BLaER1 (cell line): ENCODE measurements around the gene TMEFF1.

Experiments
- H3K27ac ChIP-seq: shearing (Covaris generic); formaldehyde crosslinking; 2 replicates; pipeline ENCODE4 v1.8.1; 2022
- H3K27me3 ChIP-seq: shearing (Covaris generic); formaldehyde crosslinking; 2 replicates; pipeline ENCODE4 v1.8.1; 2022
- H3K36me3 ChIP-seq: shearing (Covaris generic); formaldehyde crosslinking; 2 replicates; pipeline ENCODE4 v1.8.1; 2022
- H3K4me1 ChIP-seq: shearing (Covaris generic); formaldehyde crosslinking; 2 replicates; pipeline ENCODE4 v1.8.1; 2022
- H3K4me2 ChIP-seq: shearing (Covaris generic); formaldehyde crosslinking; 2 replicates; pipeline ENCODE4 v1.8.1; 2022
- H3K4me3 ChIP-seq: shearing (Covaris generic); formaldehyde crosslinking; 2 replicates; pipeline ENCODE4 v1.8.1; 2022
- H3K9ac ChIP-seq: shearing (Covaris generic); formaldehyde crosslinking; 2 replicates; pipeline ENCODE4 v1.8.1; 2022
- H3K9me3 ChIP-seq: shearing (Covaris generic); formaldehyde crosslinking; 2 replicates; pipeline ENCODE4 v1.8.1; 2022
- H4K20me1 ChIP-seq: shearing (Covaris generic); formaldehyde crosslinking; 2 replicates; pipeline ENCODE4 v1.8.1; 2022
- Cebpa-rat ChIP-seq: shearing (Covaris generic); IDR thresholded peaks from 2 replicates; pipeline ENCODE4 v1.8.1; 2022

TMEFF1 gene

GRCh38 chr9:100447041-100447440, 25.9 kb upstream of the TMEFF1 start:
- Histone ChIP-seq H3K4me2 (no peak overlapping the region), H3K36me3 (peaks cover 73% of the 10 kb centered on the region), H3K4me3 (no peak overlapping the region), H3K9me3 (peaks cover 5% of the 10 kb centered on the region), H4K20me1 (0 out of 2 replicates have a peak, but pooled peaks cover 16% of the 10 kb centered on the region), H3K27ac (no peak overlapping the region), H3K27me3 (no peaks in the 10 kb centered on the region), H3K4me1 (peaks cover 9% of the 10 kb centered on the region; the same call in 1 of the 2 replicates), H3K9ac (no peak overlapping the region)
- TF ChIP-seq Cebpa-rat: no peak

GRCh38 chr9:100448266-100448665, 24.7 kb upstream of the TMEFF1 start:
- no peak for TF ChIP-seq Cebpa-rat
- Histone ChIP-seq H4K20me1 (0 out of 2 replicates have a peak, but pooled peaks cover 10% of the 10 kb centered on the region), H3K9me3 (peaks cover 15% of the 10 kb centered on the region), H3K4me1 (peaks cover 10% of the 10 kb centered on the region; the same call in 1 of the 2 replicates), H3K4me2 (no peak overlapping the region), H3K4me3 (no peak overlapping the region), H3K27ac (no peak overlapping the region), H3K27me3 (no peaks in the 10 kb centered on the region), H3K9ac (no peak overlapping the region), H3K36me3 (peaks cover 74% of the 10 kb centered on the region)

DNA sequence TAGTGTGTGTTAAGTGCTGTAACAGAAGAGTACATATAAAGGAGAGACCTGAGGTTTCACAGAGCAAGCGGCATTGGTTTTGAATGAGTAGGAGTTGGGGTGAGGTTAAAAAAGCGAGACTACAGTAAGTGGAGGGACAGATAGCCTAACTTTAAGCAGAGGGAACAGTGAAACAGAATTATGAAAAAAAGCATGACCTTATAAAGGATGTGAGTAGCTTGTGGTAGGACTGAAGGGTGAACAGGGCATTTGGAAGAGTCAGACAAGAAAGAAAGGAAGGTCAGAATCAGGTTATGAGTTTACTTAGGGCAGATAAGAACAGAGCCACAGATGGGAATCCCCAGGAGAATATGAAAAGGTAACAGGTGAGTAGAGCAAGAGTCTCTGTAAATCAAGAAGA, 23.5 kb upstream of the TMEFF1 start:
- H3K4me2 ChIP-seq: no peak overlapping the region
- peaks cover 15% of the 10 kb centered on the region for H3K9me3 ChIP-seq
- H3K4me1 ChIP-seq: peaks cover 15% of the 10 kb centered on the region; the same call in 1 of the 2 replicates
- 0 out of 2 replicates have a peak, but pooled peaks cover 8% of the 10 kb centered on the region for H4K20me1 ChIP-seq
- no peak for TF ChIP-seq Cebpa-rat
- no peaks in the 10 kb centered on the region for H3K27me3 ChIP-seq
- H3K9ac ChIP-seq: no peak overlapping the region
- H3K4me3 ChIP-seq: no peak overlapping the region
- H3K36me3 ChIP-seq: peaks cover 75% of the 10 kb centered on the region
- no peak overlapping the region for H3K27ac ChIP-seq

DNA sequence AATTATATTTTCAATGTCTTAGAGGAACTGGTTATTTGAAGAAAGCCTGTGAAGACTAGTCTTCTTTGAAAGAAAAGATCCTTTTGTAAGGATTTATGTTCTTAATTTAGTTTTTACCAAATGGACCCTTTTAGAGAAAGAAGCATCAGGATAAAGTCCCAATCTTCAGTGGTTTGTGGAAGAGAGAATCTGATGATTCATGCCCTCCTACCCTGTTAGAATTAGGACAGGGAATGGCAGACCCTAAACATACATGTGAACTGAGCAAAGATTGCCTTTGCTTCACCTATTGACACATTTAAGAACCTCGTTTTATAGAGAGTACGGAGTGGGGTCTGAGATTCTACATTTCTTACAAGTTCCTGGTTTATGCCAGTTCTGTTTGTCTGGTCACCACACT, 20.1 kb upstream of the TMEFF1 start:
- Histone ChIP-seq H3K4me3 (no peak overlapping the region), H3K27ac (no peak overlapping the region), H3K9me3 (peaks cover 15% of the 10 kb centered on the region), H3K4me2 (no peak overlapping the region), H3K36me3 (peaks cover 59% of the 10 kb centered on the region), H4K20me1 (no peaks in the 10 kb centered on the region), H3K27me3 (no peaks in the 10 kb centered on the region), H3K4me1 (peaks cover 6% of the 10 kb centered on the region; the same call in 1 of the 2 replicates), H3K9ac (no peak overlapping the region)
- TF ChIP-seq Cebpa-rat: no peak

DNA sequence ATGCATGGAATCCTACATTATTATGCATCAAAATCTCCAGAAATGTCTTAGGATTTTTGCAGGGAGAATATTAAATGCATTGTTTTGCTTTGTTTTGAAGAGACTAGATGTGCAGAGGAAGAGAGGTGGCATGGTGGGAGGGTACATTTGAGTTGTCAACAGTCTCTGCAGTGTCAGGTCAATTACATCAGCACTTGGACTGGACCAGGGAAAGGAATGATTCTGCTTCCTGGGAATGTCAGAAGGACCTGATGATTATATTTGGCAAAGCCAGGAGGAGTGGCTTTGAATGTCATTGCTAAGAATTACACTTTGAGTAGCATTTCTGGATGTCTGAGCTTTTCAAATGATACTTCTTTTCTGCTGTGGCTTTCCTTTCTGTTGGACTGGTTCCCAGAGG, 17.5 kb upstream of the TMEFF1 start:
- Histone ChIP-seq H3K4me3 (no peak overlapping the region), H3K9me3 (peaks cover 15% of the 10 kb centered on the region), H3K27me3 (no peaks in the 10 kb centered on the region), H3K36me3 (peaks cover 44% of the 10 kb centered on the region), H3K4me1 (peaks cover 6% of the 10 kb centered on the region; the same call in 1 of the 2 replicates), H4K20me1 (no peaks in the 10 kb centered on the region), H3K27ac (no peak overlapping the region), H3K9ac (no peak overlapping the region), H3K4me2 (no peak overlapping the region)
- no peak for TF ChIP-seq Cebpa-rat

GRCh38 chr9:100457517-100457916, 15.4 kb upstream of the TMEFF1 start:
- Histone ChIP-seq H4K20me1 (no peaks in the 10 kb centered on the region), H3K9me3 (peaks cover 6% of the 10 kb centered on the region), H3K27ac (no peak overlapping the region), H3K4me2 (no peak overlapping the region), H3K4me1 (peaks cover 6% of the 10 kb centered on the region; the same call in 1 of the 2 replicates), H3K27me3 (no peaks in the 10 kb centered on the region), H3K36me3 (peaks cover 25% of the 10 kb centered on the region), H3K4me3 (no peak overlapping the region), H3K9ac (no peak overlapping the region)
- TF ChIP-seq Cebpa-rat: no peak

DNA sequence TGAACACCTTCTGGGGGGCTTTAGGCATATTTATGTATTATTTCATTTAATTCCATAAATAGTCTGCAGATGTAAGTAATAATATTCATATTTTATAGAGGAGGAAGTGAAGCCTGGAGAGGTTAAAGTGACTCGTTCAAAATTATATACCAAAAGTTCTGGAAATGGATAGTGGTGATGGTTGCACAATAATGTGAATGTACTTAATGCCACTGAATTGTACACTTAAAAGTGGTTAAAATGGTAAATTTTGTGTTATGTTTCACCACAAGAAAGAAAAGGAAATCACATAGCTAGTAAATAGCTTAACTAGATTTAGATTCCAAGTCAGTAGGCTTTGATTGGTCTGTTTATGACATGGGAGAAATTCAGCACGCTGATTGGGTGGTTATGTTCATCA, 13.0 kb upstream of the TMEFF1 start:
- no peak overlapping the region for H3K9ac ChIP-seq
- H3K4me1 ChIP-seq: no peaks in the 10 kb centered on the region
- no peak for TF ChIP-seq Cebpa-rat
- no peak overlapping the region for H3K4me3 ChIP-seq
- H4K20me1 ChIP-seq: no peaks in the 10 kb centered on the region
- H3K9me3 ChIP-seq: no peaks in the 10 kb centered on the region
- no peaks in the 10 kb centered on the region for H3K27me3 ChIP-seq
- no peak overlapping the region for H3K27ac ChIP-seq
- H3K36me3 ChIP-seq: 0 out of 2 replicates have a peak, but pooled peaks cover 1% of the 10 kb centered on the region
- no peak overlapping the region for H3K4me2 ChIP-seq

- Histone ChIP-seq H3K4me1 (no peaks in the 10 kb centered on the region), H4K20me1 (no peaks in the 10 kb centered on the region), H3K27ac (no peak overlapping the region), H3K4me2 (no peak overlapping the region), H3K4me3 (no peak overlapping the region), H3K36me3 (no peaks in the 10 kb centered on the region), H3K9ac (no peak overlapping the region), H3K9me3 (no peaks in the 10 kb centered on the region), H3K27me3 (no peaks in the 10 kb centered on the region)
- no peak for TF ChIP-seq Cebpa-rat
These were observed 7.7 kb upstream of the TMEFF1 start for GRCh38 chr9:100465274-100465673.

DNA sequence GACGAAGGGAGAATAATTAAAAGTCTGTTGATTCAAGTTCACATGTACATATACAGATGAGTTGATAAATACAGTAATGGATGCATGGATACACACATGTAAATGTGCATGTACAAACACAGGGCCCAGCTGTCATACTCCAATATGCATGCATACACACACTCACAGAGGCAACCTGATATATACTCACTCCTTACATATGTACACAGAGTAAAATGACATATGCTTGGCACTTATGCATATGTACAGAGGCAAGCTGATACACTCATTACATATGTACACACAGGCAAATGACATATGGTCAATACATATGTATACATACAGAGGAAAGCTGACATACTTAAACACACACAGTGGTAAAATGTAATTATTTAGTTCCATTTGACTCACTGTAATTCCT, 7.2 kb upstream of the TMEFF1 start:
- no peak for TF ChIP-seq Cebpa-rat
- Histone ChIP-seq H3K9me3 (no peaks in the 10 kb centered on the region), H3K27ac (no peak overlapping the region), H3K9ac (no peak overlapping the region), H3K36me3 (no peaks in the 10 kb centered on the region), H3K27me3 (no peaks in the 10 kb centered on the region), H3K4me1 (no peaks in the 10 kb centered on the region), H3K4me2 (no peak overlapping the region), H4K20me1 (no peaks in the 10 kb centered on the region), H3K4me3 (no peak overlapping the region)

- Histone ChIP-seq H3K27ac (no peak overlapping the region), H3K4me1 (no peaks in the 10 kb centered on the region), H3K4me3 (no peak overlapping the region), H3K9me3 (no peaks in the 10 kb centered on the region), H3K36me3 (no peaks in the 10 kb centered on the region), H4K20me1 (no peaks in the 10 kb centered on the region), H3K27me3 (no peaks in the 10 kb centered on the region), H3K4me2 (no peak overlapping the region), H3K9ac (no peak overlapping the region)
- TF ChIP-seq Cebpa-rat: no peak
These were observed 6.6 kb upstream of the TMEFF1 start for GRCh38 chr9:100466171-100466828.

- Histone ChIP-seq H3K4me1 (no peaks in the 10 kb centered on the region), H3K36me3 (no peaks in the 10 kb centered on the region), H3K9me3 (no peaks in the 10 kb centered on the region), H4K20me1 (no peaks in the 10 kb centered on the region), H3K27ac (no peak overlapping the region), H3K4me3 (no peak overlapping the region), H3K4me2 (no peak overlapping the region), H3K27me3 (no peaks in the 10 kb centered on the region), H3K9ac (no peak overlapping the region)
- no peak for TF ChIP-seq Cebpa-rat
These were observed 6.1 kb upstream of the TMEFF1 start for GRCh38 chr9:100466829-100467221.
